Cardiac fibroblast (primary cell): ENCODE measurements around the gene GALM.
A peak's percentile ranks its signal among the peaks of the same experiment; 100 is the strongest.
"Not testable (repeated sequence)": the region's sequence is repeated elsewhere in the genome, so short reads cannot be mapped to it uniquely, and the experiment has no call there.

Experiments
- DNase-seq, 2 donors: peaks; one replicate each; pipeline versions ENCODE4 v3.0.0 to v3.0.0-alpha.2; 2010; ENCODE audit warnings: low read depth in 2 of 2
- H3K4me3 ChIP-seq, 2 donors: replicated peaks in 1 of 2; 1 replicate in 1 of 2; 2 replicates in 1 of 2; pipeline ENCODE4 v1.5.1; 2011; ENCODE audit warnings: low read depth in 2 of 2, low read length in 2 of 2, mild to moderate bottlenecking in 2 of 2, moderate library complexity in 1 of 2
- CTCF ChIP-seq: IDR thresholded peaks from one replicate; pipeline ENCODE4 v1.5.1; 2011; ENCODE audit warnings: low read depth, mild to moderate bottlenecking, low read length, inconsistent platforms

Gene GALM

DNA sequence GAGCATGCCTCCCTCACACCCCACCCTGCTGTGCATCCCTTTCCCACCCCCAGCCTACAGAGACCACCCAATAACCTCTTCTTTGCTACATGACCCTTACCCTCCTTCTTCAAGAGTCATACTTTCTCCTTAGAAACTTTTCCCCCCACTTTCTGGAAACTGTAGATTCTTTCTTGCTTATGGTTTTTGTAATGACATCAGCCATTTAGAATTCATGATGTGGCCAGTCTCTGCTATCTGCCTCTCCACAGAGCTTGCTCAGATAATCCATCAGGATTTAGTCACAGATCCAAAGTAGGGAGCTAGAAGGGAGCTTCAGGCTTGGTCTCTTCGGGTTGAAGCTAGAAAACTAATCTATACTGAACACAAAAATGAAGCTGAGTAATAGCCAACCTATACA is 36.5 kb downstream of the GALM start:
- TF ChIP-seq CTCF, result no peak
- DNase-seq, result peak; percentile 67 to 81
- H3K4me3 ChIP-seq, result no peak overlapping the region

DNA sequence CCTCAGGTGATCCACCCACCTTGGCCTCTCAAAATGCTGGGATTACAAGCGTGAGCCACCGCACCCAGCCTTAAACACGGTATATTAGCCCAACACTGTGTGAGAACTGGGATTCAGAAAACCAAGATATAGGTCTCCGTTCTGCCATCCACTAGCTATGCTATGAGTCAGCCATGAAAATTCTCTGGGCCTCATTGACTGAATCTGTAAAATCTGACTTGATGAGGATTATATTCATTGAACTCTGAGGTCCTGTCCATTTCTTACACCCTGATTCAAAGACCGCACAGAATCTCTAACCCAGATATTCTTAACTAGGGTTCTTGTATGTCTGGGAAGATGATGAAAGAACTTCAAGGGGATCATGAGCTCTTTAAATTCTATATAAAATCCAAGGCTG is 37.4 kb downstream of the GALM start:
- not testable (repeated sequence) for H3K4me3 ChIP-seq
- DNase-seq, result peak in 1 of 2 donors; percentile 37

GRCh38 chr2:38704664-38705063 is 38.8 kb downstream of the GALM start:
- no peak for DNase-seq
- no peak for TF ChIP-seq CTCF
- H3K4me3 ChIP-seq, result no peak overlapping the region

GRCh38 chr2:38706846-38707345 is 41.0 kb downstream of the GALM start:
- no peak for TF ChIP-seq CTCF
- no peak overlapping the region for H3K4me3 ChIP-seq
- DNase-seq, result no peak

DNA sequence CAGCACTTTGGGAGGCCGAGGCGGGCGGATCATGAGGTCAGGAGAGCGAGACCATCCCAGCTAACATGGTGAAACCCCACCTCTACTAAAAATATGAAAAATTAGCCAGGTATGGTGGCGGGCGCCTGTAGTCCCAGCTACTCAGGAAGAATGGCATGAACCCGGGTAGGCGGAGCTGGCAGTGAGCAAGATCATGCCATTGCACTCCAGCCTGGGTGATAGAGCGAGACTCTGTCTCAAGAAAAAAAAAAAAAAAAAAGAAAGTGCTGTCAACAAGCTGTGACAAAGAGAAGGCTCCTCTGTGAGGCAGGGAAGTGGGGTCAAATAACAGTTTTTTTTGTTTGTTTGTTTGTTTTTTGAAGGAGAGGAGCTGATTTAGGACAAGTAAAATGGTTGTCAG is 42.6 kb downstream of the GALM start:
- not testable (repeated sequence) for DNase-seq, H3K4me3 ChIP-seq

DNA sequence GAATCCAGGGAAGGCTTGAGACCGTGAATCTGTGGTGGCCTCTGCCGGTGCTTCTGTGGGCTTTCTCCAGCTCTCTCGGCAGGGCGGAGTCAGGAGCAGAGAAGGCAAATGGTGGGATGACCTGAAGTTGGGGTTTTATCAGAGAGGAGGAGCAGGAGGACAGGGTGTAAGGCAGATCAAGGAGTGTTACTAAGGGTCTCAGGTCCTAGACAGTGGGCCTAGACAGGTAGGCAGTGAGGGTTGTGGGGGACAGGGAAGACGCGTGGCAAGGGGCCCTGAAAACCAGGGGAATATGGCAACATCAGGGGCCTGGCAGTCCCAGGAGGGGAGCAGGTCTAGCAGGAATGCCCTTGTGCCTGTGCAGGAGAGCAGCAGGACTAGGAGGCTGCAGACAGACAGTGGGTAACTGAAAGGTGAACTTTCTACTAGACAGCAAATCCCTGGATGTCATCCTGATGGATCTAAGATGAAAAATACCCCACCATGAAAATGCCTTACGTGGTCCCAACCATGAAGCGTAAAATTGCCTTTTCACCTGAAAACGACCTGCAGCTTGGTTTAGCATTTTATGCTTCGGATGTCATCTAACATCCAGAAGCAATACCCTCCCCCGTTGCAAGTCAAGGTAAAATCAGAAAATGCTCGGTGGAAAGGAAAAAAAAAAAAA is 43.1 kb downstream of the GALM start:
- no peak for DNase-seq
- no peak overlapping the region for H3K4me3 ChIP-seq
- TF ChIP-seq CTCF, result no peak

DNA sequence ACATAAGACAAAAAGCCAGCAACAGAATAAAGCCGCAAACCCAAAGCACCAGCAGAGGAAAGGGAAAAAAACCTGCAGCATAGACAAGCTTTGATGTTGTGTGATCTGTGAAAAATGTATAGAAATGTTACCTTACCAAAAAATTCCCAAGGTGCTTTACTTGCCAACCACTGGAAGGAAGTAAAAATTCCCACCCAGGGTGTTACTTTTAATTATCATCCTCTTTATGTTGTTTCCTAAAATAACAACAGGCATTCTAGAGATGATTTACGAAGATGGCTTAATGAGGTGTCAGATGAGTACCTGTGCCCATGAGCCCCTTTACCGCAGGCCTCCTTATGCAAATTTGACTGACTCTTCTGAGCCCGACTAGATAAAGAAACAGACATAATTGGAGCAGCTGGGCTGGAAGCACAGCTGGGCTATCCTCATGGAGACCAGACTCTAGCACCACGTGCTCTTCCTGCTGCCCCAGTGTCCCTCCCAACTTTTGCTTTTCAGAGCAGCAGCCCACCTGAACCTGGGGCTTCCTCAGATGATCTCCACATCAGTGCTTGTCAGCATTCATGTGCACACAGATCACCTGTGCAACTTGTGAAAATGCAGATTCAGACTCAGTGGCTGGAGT is 43.8 kb downstream of the GALM start:
- no peak overlapping the region for H3K4me3 ChIP-seq
- no peak for TF ChIP-seq CTCF
- no peak for DNase-seq

GRCh38 chr2:38711558-38711957 is 45.6 kb downstream of the GALM start:
- no peak for TF ChIP-seq CTCF
- H3K4me3 ChIP-seq, result no peak overlapping the region
- no peak for DNase-seq
